ENCODE measurements around the gene SLC16A8. TPM values are rescaled to one million over a fixed set of nuclear protein-coding genes. Genes with fewer than 3 reads are reported as not detected.

The SLC16A8 gene
- total and polyA plus RNA-seq, 9 of the 15 experiments (the other 6 are each of a cell fraction or from before 2014, with no cell fraction given), result not detected

DNA sequence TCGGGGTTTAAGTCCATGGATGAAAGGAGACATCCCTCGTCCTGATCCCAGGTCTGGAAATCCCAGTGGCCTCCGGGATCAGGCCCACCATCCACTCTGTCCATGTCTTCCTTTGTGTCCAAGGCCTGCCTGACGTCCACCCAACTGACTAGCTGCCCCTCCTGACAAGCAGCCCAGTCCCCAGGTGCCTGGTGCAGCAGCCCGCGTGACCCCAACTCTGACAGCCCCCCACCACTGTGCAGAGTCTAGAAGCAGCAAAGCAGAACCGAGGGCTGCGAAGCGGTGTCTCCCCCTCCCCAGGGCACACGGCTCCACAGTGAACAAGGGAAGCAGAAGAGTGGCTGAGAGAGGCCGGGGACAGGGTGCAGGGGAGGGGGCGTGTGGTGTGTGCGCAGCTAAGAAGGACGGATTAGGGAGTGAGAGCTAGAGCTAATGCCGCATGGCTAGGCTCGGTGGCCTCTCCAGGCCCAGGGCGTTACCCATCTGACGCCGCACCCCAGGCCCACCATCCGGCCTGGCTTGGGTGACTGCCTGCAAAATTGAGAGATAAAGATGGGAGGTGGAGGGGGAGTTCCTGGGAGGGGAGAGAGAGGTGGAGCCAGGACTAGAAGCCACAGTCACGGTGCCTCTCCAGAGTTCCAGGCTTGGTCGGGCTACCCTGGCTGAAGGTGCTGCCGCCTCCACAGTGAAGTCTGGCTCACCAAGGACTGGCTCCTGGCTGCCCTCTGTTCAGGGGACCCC, 43.1 kb upstream of the SLC16A8 start (continued):
- TF ChIP-seq KAT7 (CRISPR knock-in tag; IDR thresholded peaks at IDR 0.05; ENCODE audit: borderline replicate concordance) (no peak), ZNF41 (CRISPR knock-in tag; conservative IDR thresholded peaks at IDR 0.05) (no peak), CREBBP (IDR thresholded peaks at IDR 0.05; ENCODE audit: low read depth, low read length) (no peak), ZNF316 (IDR thresholded peaks at IDR 0.05) (no peak), KDM5B (IDR thresholded peaks at IDR 0.05; ENCODE audit: insufficient replicate concordance, low read depth, low read length) (peak; percentile 60), ZNF354B (CRISPR knock-in tag; IDR thresholded peaks at IDR 0.05) (no peak), ZBTB17 (CRISPR knock-in tag; IDR thresholded peaks at IDR 0.05) (0 out of 2 replicates have a peak, but pooled peaks have one; percentile 40), POLR2G (IDR thresholded peaks at IDR 0.05; ENCODE audit: low read depth, low read length) (peak; percentile 81), ZNF347 (CRISPR knock-in tag; IDR thresholded peaks at IDR 0.05; ENCODE audit: low read depth) (no peak), ZNF175 (CRISPR knock-in tag; IDR thresholded peaks at IDR 0.05; ENCODE audit: low read depth) (0 out of 2 replicates have a peak, but pooled peaks have one; percentile 54), RBM34 (IDR thresholded peaks at IDR 0.05; ENCODE audit: borderline replicate concordance, insufficient read depth, low read length) (no peak), ETV5 (CRISPR knock-in tag; IDR thresholded peaks at IDR 0.05; ENCODE audit: low read depth) (peak; percentile 53), SOX6 (IDR thresholded peaks at IDR 0.05) (peak; percentile 18; the same call in 1 of the 2 replicates), ZBTB7A (IDR thresholded peaks at IDR 0.05; ENCODE audit: borderline replicate concordance, control insufficient read depth, low read depth, low read length) (peak; percentile 86)
- TF ChIP-seq, protein P1, sequence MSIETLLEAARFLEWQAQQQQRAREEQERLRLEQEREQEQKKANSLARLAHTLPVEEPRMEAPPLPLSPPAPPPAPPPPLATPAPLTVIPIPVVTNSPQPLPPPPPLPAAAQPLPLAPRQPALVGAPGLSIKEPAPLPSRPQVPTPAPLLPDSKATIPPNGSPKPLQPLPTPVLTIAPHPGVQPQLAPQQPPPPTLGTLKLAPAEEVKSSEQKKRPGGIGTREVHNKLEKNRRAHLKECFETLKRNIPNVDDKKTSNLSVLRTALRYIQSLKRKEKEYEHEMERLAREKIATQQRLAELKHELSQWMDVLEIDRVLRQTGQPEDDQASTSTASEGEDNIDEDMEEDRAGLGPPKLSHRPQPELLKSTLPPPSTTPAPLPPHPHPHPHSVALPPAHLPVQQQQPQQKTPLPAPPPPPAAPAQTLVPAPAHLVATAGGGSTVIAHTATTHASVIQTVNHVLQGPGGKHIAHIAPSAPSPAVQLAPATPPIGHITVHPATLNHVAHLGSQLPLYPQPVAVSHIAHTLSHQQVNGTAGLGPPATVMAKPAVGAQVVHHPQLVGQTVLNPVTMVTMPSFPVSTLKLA (conservative IDR thresholded peaks at IDR 0.05), result peak in 1 of 2 experiments; percentile 27; a peak in 1 of 4 replicates
- TF ChIP-seq, protein P2, sequence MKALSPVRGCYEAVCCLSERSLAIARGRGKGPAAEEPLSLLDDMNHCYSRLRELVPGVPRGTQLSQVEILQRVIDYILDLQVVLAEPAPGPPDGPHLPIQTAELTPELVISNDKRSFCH (CRISPR knock-in tag; IDR thresholded peaks at IDR 0.05), result no peak
- TF ChIP-seq, protein P2 (tag; IDR thresholded peaks at IDR 0.05), result peak; percentile 29; the same call in 1 of the 2 replicates
- TF ChIP-seq, protein P3, sequence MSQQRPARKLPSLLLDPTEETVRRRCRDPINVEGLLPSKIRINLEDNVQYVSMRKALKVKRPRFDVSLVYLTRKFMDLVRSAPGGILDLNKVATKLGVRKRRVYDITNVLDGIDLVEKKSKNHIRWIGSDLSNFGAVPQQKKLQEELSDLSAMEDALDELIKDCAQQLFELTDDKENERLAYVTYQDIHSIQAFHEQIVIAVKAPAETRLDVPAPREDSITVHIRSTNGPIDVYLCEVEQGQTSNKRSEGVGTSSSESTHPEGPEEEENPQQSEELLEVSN (IDR thresholded peaks at IDR 0.05; ENCODE audit: borderline replicate concordance in 1 of 2, extremely low read depth in 1 of 2, insufficient read depth in 1 of 2, insufficient read length in 1 of 2, low read depth in 1 of 2, low read length in 1 of 2, poor library complexity in 1 of 2, severe bottlenecking in 1 of 2), result peak; percentile 34 to 73
- TF ChIP-seq, protein P4, sequence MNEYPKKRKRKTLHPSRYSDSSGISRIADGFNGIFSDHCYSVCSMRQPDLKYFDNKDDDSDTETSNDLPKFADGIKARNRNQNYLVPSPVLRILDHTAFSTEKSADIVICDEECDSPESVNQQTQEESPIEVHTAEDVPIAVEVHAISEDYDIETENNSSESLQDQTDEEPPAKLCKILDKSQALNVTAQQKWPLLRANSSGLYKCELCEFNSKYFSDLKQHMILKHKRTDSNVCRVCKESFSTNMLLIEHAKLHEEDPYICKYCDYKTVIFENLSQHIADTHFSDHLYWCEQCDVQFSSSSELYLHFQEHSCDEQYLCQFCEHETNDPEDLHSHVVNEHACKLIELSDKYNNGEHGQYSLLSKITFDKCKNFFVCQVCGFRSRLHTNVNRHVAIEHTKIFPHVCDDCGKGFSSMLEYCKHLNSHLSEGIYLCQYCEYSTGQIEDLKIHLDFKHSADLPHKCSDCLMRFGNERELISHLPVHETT (CRISPR knock-in tag; conservative IDR thresholded peaks at IDR 0.05 in 1 of 2, IDR thresholded peaks at IDR 0.05 in 1 of 2), result peak in 1 of 2 experiments; percentile 57; a peak in 2 of 4 replicates
- TF ChIP-seq, protein P5, sequence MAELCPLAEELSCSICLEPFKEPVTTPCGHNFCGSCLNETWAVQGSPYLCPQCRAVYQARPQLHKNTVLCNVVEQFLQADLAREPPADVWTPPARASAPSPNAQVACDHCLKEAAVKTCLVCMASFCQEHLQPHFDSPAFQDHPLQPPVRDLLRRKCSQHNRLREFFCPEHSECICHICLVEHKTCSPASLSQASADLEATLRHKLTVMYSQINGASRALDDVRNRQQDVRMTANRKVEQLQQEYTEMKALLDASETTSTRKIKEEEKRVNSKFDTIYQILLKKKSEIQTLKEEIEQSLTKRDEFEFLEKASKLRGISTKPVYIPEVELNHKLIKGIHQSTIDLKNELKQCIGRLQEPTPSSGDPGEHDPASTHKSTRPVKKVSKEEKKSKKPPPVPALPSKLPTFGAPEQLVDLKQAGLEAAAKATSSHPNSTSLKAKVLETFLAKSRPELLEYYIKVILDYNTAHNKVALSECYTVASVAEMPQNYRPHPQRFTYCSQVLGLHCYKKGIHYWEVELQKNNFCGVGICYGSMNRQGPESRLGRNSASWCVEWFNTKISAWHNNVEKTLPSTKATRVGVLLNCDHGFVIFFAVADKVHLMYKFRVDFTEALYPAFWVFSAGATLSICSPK (IDR thresholded peaks at IDR 0.05; ENCODE audit: borderline replicate concordance), result no peak
